GM23338 (cell line): Measurements from ENCODE around the gene NNMT. TPM values are rescaled to one million over a fixed set of nuclear protein-coding genes. Genes with fewer than 3 reads are reported as not detected.
A peak's percentile ranks its signal among the peaks of the same experiment; 100 is the strongest.

Experiments used
- ATAC-seq: fragments of 200-7000 bp; cut with Tn5 transposase; 3 replicates; pipeline ENCODE4 v1.9.1; 2020
- DNase-seq: peaks from one replicate; pipeline ENCODE4 v3.0.0-alpha.2; 2015; ENCODE audit warnings: low spot score
- H2AFZ ChIP-seq: fragments of 200-600 bp; sonication (generic); 2 replicates; pipeline ENCODE4 v1.8.0; 2016; ENCODE audit warnings: antibody characterized with exemption, mild to moderate bottlenecking, moderate library complexity
- H3F3A ChIP-seq: fragments of 200-600 bp; sonication (generic); replicated peaks from 2 replicates; pipeline ENCODE4 v1.8.0; 2017; ENCODE audit warnings: antibody characterized with exemption, mixed run types, low read depth
- H3K27ac ChIP-seq: fragments of 200-600 bp; sonication (generic); 2 replicates; pipeline ENCODE4 v1.6.1; 2016; ENCODE audit warnings: low read depth
- H3K27me3 ChIP-seq: fragments of 200-600 bp; sonication (generic); 2 replicates; pipeline ENCODE4 v1.8.0; 2016; ENCODE audit warnings: mild to moderate bottlenecking, mixed run types, moderate library complexity; ENCODE audit not compliant: insufficient read depth
- H3K36me3 ChIP-seq: fragments of 200-600 bp; sonication (generic); 2 replicates; pipeline ENCODE4 v1.8.0; 2016; ENCODE audit warnings: mild to moderate bottlenecking; ENCODE audit not compliant: insufficient read depth
- H3K4me1 ChIP-seq: fragments of 200-600 bp; sonication (generic); 2 replicates; pipeline ENCODE4 v1.8.0; 2016; ENCODE audit warnings: mild to moderate bottlenecking, moderate library complexity; ENCODE audit not compliant: insufficient read depth
- H3K4me2 ChIP-seq: fragments of 200-600 bp; sonication (generic); 2 replicates; pipeline ENCODE4 v1.7.1; 2017; ENCODE audit warnings: mixed run types
- H3K4me3 ChIP-seq: fragments of 200-600 bp; sonication (generic); 2 replicates; pipeline ENCODE4 v1.6.1; 2016; ENCODE audit warnings: mixed run types
- H3K79me2 ChIP-seq: fragments of 200-600 bp; sonication (generic); replicated peaks from 2 replicates; pipeline ENCODE4 v1.8.0; 2017; ENCODE audit warnings: mild to moderate bottlenecking; ENCODE audit not compliant: insufficient read depth
- H3K9me2 ChIP-seq: fragments of 200-600 bp; sonication (generic); 2 replicates; pipeline ENCODE4 v1.8.0; 2017; ENCODE audit not compliant: insufficient read depth
- H4K20me1 ChIP-seq: fragments of 200-600 bp; sonication (generic); replicated peaks from 2 replicates; pipeline ENCODE4 v1.8.0; 2017; ENCODE audit warnings: mild to moderate bottlenecking; ENCODE audit not compliant: insufficient read depth
- H3K27ac Mint-ChIP-seq: 2 replicates; pipeline ENCODE4 v1.8.0; 2020; ENCODE audit warnings: inconsistent platforms, mild to moderate bottlenecking, moderate library complexity, mixed read lengths
- H3K27me3 Mint-ChIP-seq: 3 replicates; pipeline ENCODE4 v1.8.0; 2022; ENCODE audit warnings: low read depth, mild to moderate bottlenecking, moderate library complexity, mixed read lengths, inconsistent platforms; ENCODE audit not compliant: insufficient read depth, poor library complexity
- H3K36me3 Mint-ChIP-seq: 3 replicates; pipeline ENCODE4 v1.8.0; 2021; ENCODE audit warnings: low read depth, mild to moderate bottlenecking, inconsistent platforms, moderate library complexity, mixed read lengths
- H3K4me1 Mint-ChIP-seq: 3 replicates; pipeline ENCODE4 v1.8.0; 2020; ENCODE audit warnings: mild to moderate bottlenecking, inconsistent platforms, mixed read lengths
- H3K4me3 Mint-ChIP-seq: 3 replicates; pipeline ENCODE4 v1.8.0; 2021; ENCODE audit warnings: moderate library complexity, mild to moderate bottlenecking, inconsistent platforms, mixed read lengths
- H3K9me3 Mint-ChIP-seq: 3 replicates; pipeline ENCODE4 v1.8.0; 2020; ENCODE audit warnings: moderate library complexity, mild to moderate bottlenecking, inconsistent platforms, mixed read lengths
- CREB1 ChIP-seq: fragments of 250-450 bp; sonication (Bioruptor Pico); IDR thresholded peaks from 2 replicates; pipeline ENCODE4 v1.5.0; 2020; ENCODE audit warnings: low read depth, mild to moderate bottlenecking, moderate library complexity
- EZH2 ChIP-seq: fragments of 200-600 bp; sonication (generic); IDR thresholded peaks from one replicate; pipeline ENCODE4 v1.8.0; 2017; ENCODE audit warnings: antibody characterized with exemption, mild to moderate bottlenecking, low read depth; ENCODE audit not compliant: unreplicated experiment
- EZH2phosphoT487 ChIP-seq: fragments of 200-600 bp; sonication (generic); IDR thresholded peaks from one replicate; pipeline ENCODE4 v1.8.1; 2018; ENCODE audit warnings: antibody characterized with exemption; ENCODE audit not compliant: unreplicated experiment
- JUNB ChIP-seq: IDR thresholded peaks from one replicate; pipeline ENCODE4 v1.6.1; 2016; ENCODE audit warnings: antibody characterized with exemption; ENCODE audit not compliant: unreplicated experiment
- NANOG ChIP-seq: IDR thresholded peaks from 2 replicates; pipeline ENCODE4 v1.6.1; 2016; ENCODE audit warnings: antibody characterized with exemption, borderline replicate concordance
- POLR2AphosphoS5 ChIP-seq: IDR thresholded peaks from 2 replicates; pipeline ENCODE4 v1.6.1; 2016; ENCODE audit warnings: antibody characterized with exemption, low read depth
- STAT1 ChIP-seq: IDR thresholded peaks from one replicate; pipeline ENCODE4 v1.6.1; 2016; ENCODE audit warnings: antibody characterized with exemption; ENCODE audit not compliant: unreplicated experiment
- ZNF114 ChIP-seq: fragments of 250-450 bp; sonication (Bioruptor Pico); IDR thresholded peaks from 2 replicates; pipeline ENCODE4 v1.5.0; 2020; ENCODE audit warnings: mild to moderate bottlenecking, moderate library complexity
- ZNF331 ChIP-seq: fragments of 250-450 bp; sonication (Bioruptor Pico); IDR thresholded peaks from 2 replicates; pipeline ENCODE4 v1.5.0; 2020; ENCODE audit warnings: low read depth, mild to moderate bottlenecking, moderate library complexity
- polyA plus RNA-seq: library from polyadenylated mRNA; unstranded; fragments of >200 nt; fragmentation: Nextera tagmentation; extraction: Ambion mirVana; gene quantifications from 2 replicates; pipeline ENCODE4 v1.2.1, GENCODE V29; 2016
- total RNA-seq: library from RNA; depleted of rRNA; stranded (reverse); fragments of >200 nt; shearing (Covaris generic); gene quantifications from 2 replicates; pipeline ENCODE4 v1.2.3, GENCODE V29; 2014
- TF ChIP-seq, protein P1 (sequence below), 2 experiments: fragments of 200-600 bp in 1 of 2; sonication (generic) in 1 of 2; conservative IDR thresholded peaks; 2 replicates each; pipeline versions ENCODE4 v1.5.1 to v1.6.1; 2016 to 2017; ENCODE audit warnings: antibody characterized with exemption in 2 of 2, low read depth in 2 of 2, mild to moderate bottlenecking in 2 of 2, moderate library complexity in 1 of 2
- TF ChIP-seq, protein P2 (sequence below): fragments of 250-450 bp; sonication (Bioruptor Pico); IDR thresholded peaks from 2 replicates; pipeline ENCODE4 v1.5.0; 2020; ENCODE audit warnings: mild to moderate bottlenecking, moderate library complexity
- TF ChIP-seq, protein P3 (sequence below): IDR thresholded peaks from 2 replicates; pipeline ENCODE4 v1.6.1; 2016; ENCODE audit warnings: antibody characterized with exemption
- TF ChIP-seq, protein P4 (sequence below): IDR thresholded peaks from one replicate; pipeline ENCODE4 v1.6.1; 2018; ENCODE audit warnings: antibody characterized with exemption; ENCODE audit not compliant: unreplicated experiment

The NNMT gene
- total and polyA plus RNA-seq, 2 experiments from 2014 or later = 0.40 TPM; not detected in 1

DNA sequence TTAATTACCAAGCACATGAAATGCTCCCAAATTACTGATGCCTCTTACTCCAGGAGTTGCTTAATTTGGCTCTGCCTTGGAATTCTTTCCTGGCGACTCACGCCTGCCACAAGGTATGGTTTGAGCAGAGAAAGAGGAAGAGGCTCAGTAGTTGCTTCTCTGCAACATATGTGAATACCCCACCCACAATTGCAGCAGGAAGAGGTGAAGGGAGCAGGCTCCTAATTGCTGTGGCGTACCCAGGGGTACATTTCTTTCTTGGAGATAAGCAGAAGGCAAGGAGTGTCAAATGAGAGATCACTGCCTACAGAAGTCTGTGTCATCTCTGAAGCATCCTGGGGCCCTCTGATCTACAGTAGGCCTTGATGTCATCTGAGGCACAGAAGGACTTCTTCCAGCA is 10.6 kb upstream of the NNMT start:
- no peaks in the 10 kb centered on the region for H3K9me3 Mint-ChIP-seq
- Histone ChIP-seq H3K27ac (no peak overlapping the region), H3F3A (no peaks in the 10 kb centered on the region), H4K20me1 (no peaks in the 10 kb centered on the region), H3K4me3 (no peak overlapping the region), H2AFZ (peak overlapping the region; percentile 68; the same call in 1 of the 2 replicates), H3K79me2 (no peaks in the 10 kb centered on the region), H3K27me3 (no peaks in the 10 kb centered on the region), H3K36me3 (no peaks in the 10 kb centered on the region), H3K4me1 (0 out of 2 replicates have a peak, but pooled peaks cover 12% of the 10 kb centered on the region), H3K9me2 (no peaks in the 10 kb centered on the region), H3K4me2 (no peak overlapping the region)
- peaks cover 6% of the 10 kb centered on the region for H3K27me3 Mint-ChIP-seq
- no peaks in the 10 kb centered on the region for H3K36me3 Mint-ChIP-seq
- no peak overlapping the region for H3K4me3 Mint-ChIP-seq
- DNase-seq (peak; percentile 33), ATAC-seq (no peak)
- H3K27ac Mint-ChIP-seq = no peak overlapping the region
- TF ChIP-seq JUNB (no peak), STAT1 (no peak), ZNF114 (no peak), EZH2phosphoT487 (no peak), ZNF331 (CRISPR knock-in tag) (no peak), EZH2 (no peak), POLR2AphosphoS5 (no peak), CREB1 (CRISPR knock-in tag) (no peak), NANOG (no peak)
- TF ChIP-seq, protein P1, sequence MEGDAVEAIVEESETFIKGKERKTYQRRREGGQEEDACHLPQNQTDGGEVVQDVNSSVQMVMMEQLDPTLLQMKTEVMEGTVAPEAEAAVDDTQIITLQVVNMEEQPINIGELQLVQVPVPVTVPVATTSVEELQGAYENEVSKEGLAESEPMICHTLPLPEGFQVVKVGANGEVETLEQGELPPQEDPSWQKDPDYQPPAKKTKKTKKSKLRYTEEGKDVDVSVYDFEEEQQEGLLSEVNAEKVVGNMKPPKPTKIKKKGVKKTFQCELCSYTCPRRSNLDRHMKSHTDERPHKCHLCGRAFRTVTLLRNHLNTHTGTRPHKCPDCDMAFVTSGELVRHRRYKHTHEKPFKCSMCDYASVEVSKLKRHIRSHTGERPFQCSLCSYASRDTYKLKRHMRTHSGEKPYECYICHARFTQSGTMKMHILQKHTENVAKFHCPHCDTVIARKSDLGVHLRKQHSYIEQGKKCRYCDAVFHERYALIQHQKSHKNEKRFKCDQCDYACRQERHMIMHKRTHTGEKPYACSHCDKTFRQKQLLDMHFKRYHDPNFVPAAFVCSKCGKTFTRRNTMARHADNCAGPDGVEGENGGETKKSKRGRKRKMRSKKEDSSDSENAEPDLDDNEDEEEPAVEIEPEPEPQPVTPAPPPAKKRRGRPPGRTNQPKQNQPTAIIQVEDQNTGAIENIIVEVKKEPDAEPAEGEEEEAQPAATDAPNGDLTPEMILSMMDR (conservative IDR thresholded peaks at IDR 0.05; ENCODE audit: low read depth in 2 of 2) = no peak
- TF ChIP-seq, protein P2, sequence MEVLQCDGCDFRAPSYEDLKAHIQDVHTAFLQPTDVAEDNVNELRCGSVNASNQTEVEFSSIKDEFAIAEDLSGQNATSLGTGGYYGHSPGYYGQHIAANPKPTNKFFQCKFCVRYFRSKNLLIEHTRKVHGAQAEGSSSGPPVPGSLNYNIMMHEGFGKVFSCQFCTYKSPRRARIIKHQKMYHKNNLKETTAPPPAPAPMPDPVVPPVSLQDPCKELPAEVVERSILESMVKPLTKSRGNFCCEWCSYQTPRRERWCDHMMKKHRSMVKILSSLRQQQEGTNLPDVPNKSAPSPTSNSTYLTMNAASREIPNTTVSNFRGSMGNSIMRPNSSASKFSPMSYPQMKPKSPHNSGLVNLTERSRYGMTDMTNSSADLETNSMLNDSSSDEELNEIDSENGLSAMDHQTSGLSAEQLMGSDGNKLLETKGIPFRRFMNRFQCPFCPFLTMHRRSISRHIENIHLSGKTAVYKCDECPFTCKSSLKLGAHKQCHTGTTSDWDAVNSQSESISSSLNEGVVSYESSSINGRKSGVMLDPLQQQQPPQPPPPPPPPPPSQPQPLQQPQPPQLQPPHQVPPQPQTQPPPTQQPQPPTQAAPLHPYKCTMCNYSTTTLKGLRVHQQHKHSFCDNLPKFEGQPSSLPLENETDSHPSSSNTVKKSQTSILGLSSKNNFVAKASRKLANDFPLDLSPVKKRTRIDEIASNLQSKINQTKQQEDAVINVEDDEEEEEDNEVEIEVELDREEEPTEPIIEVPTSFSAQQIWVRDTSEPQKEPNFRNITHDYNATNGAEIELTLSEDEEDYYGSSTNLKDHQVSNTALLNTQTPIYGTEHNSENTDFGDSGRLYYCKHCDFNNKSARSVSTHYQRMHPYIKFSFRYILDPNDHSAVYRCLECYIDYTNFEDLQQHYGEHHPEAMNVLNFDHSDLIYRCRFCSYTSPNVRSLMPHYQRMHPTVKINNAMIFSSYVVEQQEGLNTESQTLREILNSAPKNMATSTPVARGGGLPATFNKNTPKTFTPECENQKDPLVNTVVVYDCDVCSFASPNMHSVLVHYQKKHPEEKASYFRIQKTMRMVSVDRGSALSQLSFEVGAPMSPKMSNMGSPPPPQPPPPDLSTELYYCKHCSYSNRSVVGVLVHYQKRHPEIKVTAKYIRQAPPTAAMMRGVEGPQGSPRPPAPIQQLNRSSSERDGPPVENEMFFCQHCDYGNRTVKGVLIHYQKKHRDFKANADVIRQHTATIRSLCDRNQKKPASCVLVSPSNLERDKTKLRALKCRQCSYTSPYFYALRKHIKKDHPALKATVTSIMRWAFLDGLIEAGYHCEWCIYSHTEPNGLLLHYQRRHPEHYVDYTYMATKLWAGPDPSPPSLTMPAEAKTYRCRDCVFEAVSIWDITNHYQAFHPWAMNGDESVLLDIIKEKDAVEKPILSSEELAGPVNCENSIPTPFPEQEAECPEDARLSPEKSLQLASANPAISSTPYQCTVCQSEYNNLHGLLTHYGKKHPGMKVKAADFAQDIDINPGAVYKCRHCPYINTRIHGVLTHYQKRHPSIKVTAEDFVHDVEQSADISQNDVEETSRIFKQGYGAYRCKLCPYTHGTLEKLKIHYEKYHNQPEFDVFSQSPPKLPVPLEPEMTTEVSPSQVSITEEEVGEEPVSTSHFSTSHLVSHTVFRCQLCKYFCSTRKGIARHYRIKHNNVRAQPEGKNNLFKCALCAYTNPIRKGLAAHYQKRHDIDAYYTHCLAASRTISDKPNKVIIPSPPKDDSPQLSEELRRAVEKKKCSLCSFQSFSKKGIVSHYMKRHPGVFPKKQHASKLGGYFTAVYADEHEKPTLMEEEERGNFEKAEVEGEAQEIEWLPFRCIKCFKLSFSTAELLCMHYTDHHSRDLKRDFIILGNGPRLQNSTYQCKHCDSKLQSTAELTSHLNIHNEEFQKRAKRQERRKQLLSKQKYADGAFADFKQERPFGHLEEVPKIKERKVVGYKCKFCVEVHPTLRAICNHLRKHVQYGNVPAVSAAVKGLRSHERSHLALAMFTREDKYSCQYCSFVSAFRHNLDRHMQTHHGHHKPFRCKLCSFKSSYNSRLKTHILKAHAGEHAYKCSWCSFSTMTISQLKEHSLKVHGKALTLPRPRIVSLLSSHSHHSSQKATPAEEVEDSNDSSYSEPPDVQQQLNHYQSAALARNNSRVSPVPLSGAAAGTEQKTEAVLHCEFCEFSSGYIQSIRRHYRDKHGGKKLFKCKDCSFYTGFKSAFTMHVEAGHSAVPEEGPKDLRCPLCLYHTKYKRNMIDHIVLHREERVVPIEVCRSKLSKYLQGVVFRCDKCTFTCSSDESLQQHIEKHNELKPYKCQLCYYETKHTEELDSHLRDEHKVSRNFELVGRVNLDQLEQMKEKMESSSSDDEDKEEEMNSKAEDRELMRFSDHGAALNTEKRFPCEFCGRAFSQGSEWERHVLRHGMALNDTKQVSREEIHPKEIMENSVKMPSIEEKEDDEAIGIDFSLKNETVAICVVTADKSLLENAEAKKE (CRISPR knock-in tag) = no peak
- TF ChIP-seq, protein P3, sequence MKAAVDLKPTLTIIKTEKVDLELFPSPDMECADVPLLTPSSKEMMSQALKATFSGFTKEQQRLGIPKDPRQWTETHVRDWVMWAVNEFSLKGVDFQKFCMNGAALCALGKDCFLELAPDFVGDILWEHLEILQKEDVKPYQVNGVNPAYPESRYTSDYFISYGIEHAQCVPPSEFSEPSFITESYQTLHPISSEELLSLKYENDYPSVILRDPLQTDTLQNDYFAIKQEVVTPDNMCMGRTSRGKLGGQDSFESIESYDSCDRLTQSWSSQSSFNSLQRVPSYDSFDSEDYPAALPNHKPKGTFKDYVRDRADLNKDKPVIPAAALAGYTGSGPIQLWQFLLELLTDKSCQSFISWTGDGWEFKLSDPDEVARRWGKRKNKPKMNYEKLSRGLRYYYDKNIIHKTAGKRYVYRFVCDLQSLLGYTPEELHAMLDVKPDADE = no peak
- TF ChIP-seq, protein P4, sequence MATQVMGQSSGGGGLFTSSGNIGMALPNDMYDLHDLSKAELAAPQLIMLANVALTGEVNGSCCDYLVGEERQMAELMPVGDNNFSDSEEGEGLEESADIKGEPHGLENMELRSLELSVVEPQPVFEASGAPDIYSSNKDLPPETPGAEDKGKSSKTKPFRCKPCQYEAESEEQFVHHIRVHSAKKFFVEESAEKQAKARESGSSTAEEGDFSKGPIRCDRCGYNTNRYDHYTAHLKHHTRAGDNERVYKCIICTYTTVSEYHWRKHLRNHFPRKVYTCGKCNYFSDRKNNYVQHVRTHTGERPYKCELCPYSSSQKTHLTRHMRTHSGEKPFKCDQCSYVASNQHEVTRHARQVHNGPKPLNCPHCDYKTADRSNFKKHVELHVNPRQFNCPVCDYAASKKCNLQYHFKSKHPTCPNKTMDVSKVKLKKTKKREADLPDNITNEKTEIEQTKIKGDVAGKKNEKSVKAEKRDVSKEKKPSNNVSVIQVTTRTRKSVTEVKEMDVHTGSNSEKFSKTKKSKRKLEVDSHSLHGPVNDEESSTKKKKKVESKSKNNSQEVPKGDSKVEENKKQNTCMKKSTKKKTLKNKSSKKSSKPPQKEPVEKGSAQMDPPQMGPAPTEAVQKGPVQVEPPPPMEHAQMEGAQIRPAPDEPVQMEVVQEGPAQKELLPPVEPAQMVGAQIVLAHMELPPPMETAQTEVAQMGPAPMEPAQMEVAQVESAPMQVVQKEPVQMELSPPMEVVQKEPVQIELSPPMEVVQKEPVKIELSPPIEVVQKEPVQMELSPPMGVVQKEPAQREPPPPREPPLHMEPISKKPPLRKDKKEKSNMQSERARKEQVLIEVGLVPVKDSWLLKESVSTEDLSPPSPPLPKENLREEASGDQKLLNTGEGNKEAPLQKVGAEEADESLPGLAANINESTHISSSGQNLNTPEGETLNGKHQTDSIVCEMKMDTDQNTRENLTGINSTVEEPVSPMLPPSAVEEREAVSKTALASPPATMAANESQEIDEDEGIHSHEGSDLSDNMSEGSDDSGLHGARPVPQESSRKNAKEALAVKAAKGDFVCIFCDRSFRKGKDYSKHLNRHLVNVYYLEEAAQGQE = no peak
- H3K4me1 Mint-ChIP-seq = peaks cover 18% of the 10 kb centered on the region; the same call in 2 of the 3 replicates
